Endothelial cell (in vitro differentiated cells): ENCODE measurements around the gene AGPAT4. TPM values are rescaled to one million over a fixed set of nuclear protein-coding genes. Genes with fewer than 3 reads are reported as not detected.
"Not testable (repeated sequence)": the region's sequence is repeated elsewhere in the genome, so short reads cannot be mapped to it uniquely, and the experiment has no call there.

ENCODE experiments used
- DNase-seq: peaks from one replicate; pipeline ENCODE4 v3.0.0; 2021; ENCODE audit warnings: low spot score
- H3K27ac Mint-ChIP-seq: one replicate; pipeline ENCODE4 v1.8.0; 2021; ENCODE audit warnings: mixed read lengths, inconsistent platforms; ENCODE audit not compliant: unreplicated experiment
- H3K27me3 Mint-ChIP-seq: one replicate; pipeline ENCODE4 v1.8.0; 2021; ENCODE audit warnings: mild to moderate bottlenecking, moderate library complexity, mixed read lengths, inconsistent platforms; ENCODE audit not compliant: unreplicated experiment
- H3K36me3 Mint-ChIP-seq: one replicate; pipeline ENCODE4 v1.8.0; 2021; ENCODE audit warnings: mild to moderate bottlenecking, low read depth, mixed read lengths, inconsistent platforms; ENCODE audit not compliant: unreplicated experiment
- H3K4me1 Mint-ChIP-seq: one replicate; pipeline ENCODE4 v1.8.0; 2021; ENCODE audit warnings: mild to moderate bottlenecking, mixed read lengths, inconsistent platforms; ENCODE audit not compliant: unreplicated experiment
- H3K4me3 Mint-ChIP-seq: one replicate; pipeline ENCODE4 v1.8.0; 2021; ENCODE audit warnings: mild to moderate bottlenecking, mixed read lengths, inconsistent platforms; ENCODE audit not compliant: unreplicated experiment
- H3K9me3 Mint-ChIP-seq: one replicate; pipeline ENCODE4 v1.8.0; 2021; ENCODE audit warnings: mixed read lengths, inconsistent platforms; ENCODE audit not compliant: unreplicated experiment
- CTCF ChIP-seq: fragments of 200-600 bp; sonication (generic); IDR thresholded peaks from one replicate; pipeline ENCODE4 v1.5.0; 2021; ENCODE audit warnings: antibody characterized with exemption; ENCODE audit not compliant: unreplicated experiment
- long read RNA-seq: library from polyadenylated mRNA; unstranded; transcript quantifications from one replicate; pipeline ENCODE4 v2.0.0, GENCODE V29; 2020; ENCODE audit not compliant: unreplicated experiment
- total RNA-seq: library from RNA; stranded (reverse); fragmentation: NEBNext Ultra II Directional; extraction: Animal tissue kit (Norgen Biotek cat#: 25700); gene quantifications from one replicate; pipeline ENCODE4 v1.2.1, GENCODE V29; 2021; ENCODE audit not compliant: unreplicated experiment

Gene AGPAT4
- total RNA-seq = 25.2 TPM
- long read RNA-seq, full-length matches to known transcripts = 2 of 4 reads
- long read RNA-seq, partial matches to known transcripts = 0 of 4 reads
- long read RNA-seq, other reads (novel, unspliced or antisense) = 2 of 4 reads

GRCh38 chr6:161273752-161274487 is at the start of gene AGPAT4:
AGPAT4 (minus strand) TSS chr6:161274061; CDS start chr6:161232213, 41,848 bp downstream.
- no peak for TF ChIP-seq CTCF
- Mint-ChIP-seq H3K27ac (peak within 1 kb of the TSS; percentile 100), H3K4me3 (peak within 1 kb of the TSS; percentile 94), H3K36me3 (peaks cover 4% of the 10 kb centered on the region), H3K27me3 (peaks cover 9% of the 10 kb centered on the region), H3K9me3 (no peaks in the 10 kb centered on the region), H3K4me1 (peaks cover 10% of the 10 kb centered on the region)
- DNase-seq = peak; percentile 44

- no peak overlapping the region for H3K27ac Mint-ChIP-seq
- no peaks in the 10 kb centered on the region for H3K4me1 Mint-ChIP-seq
- peaks cover 1% of the 10 kb centered on the region for H3K27me3 Mint-ChIP-seq
- H3K4me3 Mint-ChIP-seq = no peak overlapping the region
- TF ChIP-seq CTCF = no peak
- no peak for DNase-seq
- peaks cover 5% of the 10 kb centered on the region for H3K9me3 Mint-ChIP-seq
- peaks cover 5% of the 10 kb centered on the region for H3K36me3 Mint-ChIP-seq
Observed at GRCh38 chr6:161319231-161319630, 45.4 kb upstream of the AGPAT4 start.

- Mint-ChIP-seq H3K36me3 (peaks cover 5% of the 10 kb centered on the region), H3K27ac (no peak overlapping the region), H3K27me3 (peaks cover 1% of the 10 kb centered on the region), H3K4me1 (no peaks in the 10 kb centered on the region), H3K9me3 (peaks cover 5% of the 10 kb centered on the region), H3K4me3 (no peak overlapping the region)
- no peak for TF ChIP-seq CTCF
- no peak for DNase-seq
Observed at GRCh38 chr6:161318456-161318855, 44.6 kb upstream of the AGPAT4 start.

GRCh38 chr6:161316531-161316930 is 42.7 kb upstream of the AGPAT4 start:
- DNase-seq = no peak
- Mint-ChIP-seq H3K9me3 (peaks cover 5% of the 10 kb centered on the region), H3K4me1 (peaks cover 2% of the 10 kb centered on the region), H3K4me3 (no peak overlapping the region), H3K27me3 (peaks cover 1% of the 10 kb centered on the region), H3K36me3 (peaks cover 5% of the 10 kb centered on the region), H3K27ac (no peak overlapping the region)
- no peak for TF ChIP-seq CTCF

- H3K9me3 Mint-ChIP-seq = not testable (repeated sequence)
Observed at GRCh38 chr6:161315246-161315917, 41.5 kb upstream of the AGPAT4 start.

GRCh38 chr6:161314541-161315245 is 40.8 kb upstream of the AGPAT4 start:
- not testable (repeated sequence) for H3K27me3 Mint-ChIP-seq, H3K9me3 Mint-ChIP-seq, H3K4me3 Mint-ChIP-seq, DNase-seq, H3K36me3 Mint-ChIP-seq, H3K4me1 Mint-ChIP-seq, H3K27ac Mint-ChIP-seq

More at GRCh38 chr6:161315246-161315917, 41.5 kb upstream of the AGPAT4 start:
- not testable (repeated sequence) for H3K4me3 Mint-ChIP-seq, DNase-seq, H3K4me1 Mint-ChIP-seq, H3K27ac Mint-ChIP-seq, H3K36me3 Mint-ChIP-seq, H3K27me3 Mint-ChIP-seq
